Measurements from ENCODE around the gene EXOC1.

DNA sequence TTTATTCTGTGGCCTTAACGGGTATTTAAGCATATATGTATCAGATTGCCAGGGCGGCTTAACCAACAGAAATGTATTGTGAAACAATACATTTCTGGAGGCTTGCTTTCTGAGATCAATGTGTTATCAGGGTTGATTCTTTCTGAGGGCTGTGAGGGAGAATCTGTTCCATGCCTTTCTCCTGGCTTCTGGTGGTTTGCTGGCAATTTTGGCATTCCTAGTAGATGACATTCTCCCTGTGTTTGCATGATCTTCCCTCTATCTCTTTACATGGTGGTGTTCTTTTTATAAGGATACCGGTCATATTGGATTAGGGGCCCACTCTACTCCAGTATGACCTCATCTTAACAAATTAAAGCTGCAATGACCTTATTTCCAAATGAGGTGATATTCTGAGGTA, 78.4 kb downstream of the EXOC1 start:
- TF ChIP-seq CTCF (IDR thresholded peaks at IDR 0.05) (no peak), EP300 (IDR thresholded peaks at IDR 0.05; ENCODE audit: low read depth) (no peak)

Measured in transverse colon (tissue), 3 donors.